ENCODE measurements around the gene DDI2. TPM values are rescaled to one million over a fixed set of nuclear protein-coding genes. Genes with fewer than 3 reads are reported as not detected.

DDI2 gene
- total and polyA plus RNA-seq, 9 of the 15 experiments (the other 6 are each of a cell fraction or from before 2014, with no cell fraction given), result 6.5 to 48.4 (median 21.2) TPM

DNA sequence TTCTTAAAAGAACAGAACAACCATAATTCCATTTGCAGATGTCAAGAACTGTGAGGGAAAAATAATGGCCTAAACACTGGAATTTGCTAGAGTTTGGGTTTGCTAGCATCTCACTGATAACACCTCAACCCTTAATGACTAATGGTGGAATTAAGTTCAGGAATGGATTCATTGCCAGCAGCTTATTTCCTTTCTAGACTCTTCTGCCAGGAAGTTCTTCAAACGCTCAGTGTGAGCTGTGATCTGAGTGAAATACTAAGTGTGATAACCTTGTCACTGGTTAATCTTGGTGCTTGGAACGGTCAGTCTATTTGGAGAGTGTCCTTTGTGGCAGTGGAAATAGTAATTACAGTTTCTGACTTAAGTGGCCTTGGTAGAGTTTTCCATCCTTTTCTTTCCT is 45.2 kb downstream of the DDI2 start:
- ATAC-seq (no peak), DNase-seq (ENCODE audit: extremely low read depth in 1 of 4, low spot score in 3 of 4) (no peak), FAIRE-seq (no peak)
- 0 out of 2 replicates have a peak, but pooled peaks cover 3% of the 10 kb centered on the region for H4K20me1 ChIP-seq (replicated peaks; ENCODE audit: control insufficient read depth, insufficient read depth, low read length)
- H3K79me2 ChIP-seq (ENCODE audit: control insufficient read depth, insufficient read depth, low read length), result no peaks in the 10 kb centered on the region
- no peak overlapping the region for H3K9ac ChIP-seq (ENCODE audit: insufficient read depth in 1 of 2, low read depth in 2 of 2, low read length in 2 of 2)
- H3K4me1 ChIP-seq (replicated peaks in 1 of 2; ENCODE audit: control insufficient read depth in 2 of 2, insufficient read depth in 2 of 2, low read length in 2 of 2), result no peaks in the 10 kb centered on the region
- H3K36me3 ChIP-seq (ENCODE audit: control insufficient read depth, insufficient read depth, low read length), result peaks cover 54% of the 10 kb centered on the region
- in situ Hi-C loops (cut with MboI) (no loop called here), intact Hi-C loops (cut with micrococcal nuclease) (no loop called here)
- no peaks in the 10 kb centered on the region for H3K9me3 ChIP-seq (replicated peaks; ENCODE audit: control insufficient read depth, insufficient read depth, low read depth, low read length)
- TF ChIP-seq CXXC5 (CRISPR knock-in tag; IDR thresholded peaks at IDR 0.05) (no peak), RCOR1 (IDR thresholded peaks at IDR 0.05; ENCODE audit: borderline replicate concordance in 1 of 2, low read depth in 2 of 2, low read length in 2 of 2) (no peak), PCBP2 (IDR thresholded peaks at IDR 0.05; ENCODE audit: low read depth, low read length, poor library complexity, severe bottlenecking) (no peak), STAT5A (IDR thresholded peaks at IDR 0.05; ENCODE audit: borderline replicate concordance, low read length) (no peak), ZNF12 (CRISPR knock-in tag; IDR thresholded peaks at IDR 0.05) (no peak), RFX1 (IDR thresholded peaks at IDR 0.05) (no peak), RBM34 (IDR thresholded peaks at IDR 0.05; ENCODE audit: borderline replicate concordance, insufficient read depth, low read length) (no peak), ZNF584 (CRISPR knock-in tag; IDR thresholded peaks at IDR 0.05; ENCODE audit: low read depth) (no peak), PPARD (CRISPR knock-in tag; IDR thresholded peaks at IDR 0.05) (no peak), PYGO2 (tag; IDR thresholded peaks at IDR 0.05) (no peak), JUND (IDR thresholded peaks at IDR 0.05; ENCODE audit: borderline replicate concordance, low read depth, low read length) (no peak), JUND (tag; IDR thresholded peaks at IDR 0.05; ENCODE audit: borderline replicate concordance, low read depth, low read length) (no peak), CREB1 (IDR thresholded peaks at IDR 0.05) (no peak), CREB1 (CRISPR knock-in tag; IDR thresholded peaks at IDR 0.05) (no peak), SMARCE1 (IDR thresholded peaks at IDR 0.05) (no peak), MAFK (IDR thresholded peaks at IDR 0.05; ENCODE audit: low read length) (no peak)
- ChIA-PET POLR2A (interaction anchor here (0.9 to 2.5 kb wide), 3 partner anchors 10 to 68 kb away, joined by 3 to 7 read pairs (median 3); no protein-coding TSS in a partner anchor), CTCF (ENCODE audit: low intra/inter-chr PET ratio) (no interaction called here)
- no peaks in the 10 kb centered on the region for H3K27me3 ChIP-seq (ENCODE audit: control insufficient read depth in 2 of 2, insufficient read depth in 2 of 2, low read length in 2 of 2)
- no TSS peak for BruUV-seq (replicated peaks)
- H2AFZ ChIP-seq (ENCODE audit: low read depth, low read length), result no peak overlapping the region
- no peaks in the 10 kb centered on the region for H3K9me1 ChIP-seq (ENCODE audit: control insufficient read depth, insufficient read depth, low read length)
- H3K4me3 ChIP-seq, result no peak overlapping the region
- H3K27ac ChIP-seq (ENCODE audit: extremely low read depth, low read depth, low read length), result no peak overlapping the region
- WGBS (ENCODE audit: insufficient coverage, low coverage, missing lambda C conversion rate), result 70% methylated on average over 2 of the region's 2 CpGs
- no peak overlapping the region for H3K4me2 ChIP-seq (ENCODE audit: insufficient read depth, low read length)
